H9 (cell line): Measurements from ENCODE around the gene LYRM9. TPM values are rescaled to one million over a fixed set of nuclear protein-coding genes. Genes with fewer than 3 reads are reported as not detected.

ENCODE experiments used
- DNase-seq: peaks from one replicate; pipeline ENCODE4 v3.0.0-alpha.2; 2017
- H2AFZ ChIP-seq: one replicate; pipeline ENCODE4 v1.6.1; 2013; ENCODE audit warnings: mild to moderate bottlenecking, low read length, control low read depth, moderate library complexity
- H2AK5ac ChIP-seq: 2 replicates; pipeline ENCODE4 v1.6.1; 2013; ENCODE audit warnings: low read length, control low read depth, mixed read lengths; ENCODE audit not compliant: insufficient read length
- H2BK120ac ChIP-seq: one replicate; pipeline ENCODE4 v1.6.1; 2013; ENCODE audit warnings: low read depth, mild to moderate bottlenecking, low read length, control low read depth, inconsistent platforms; ENCODE audit not compliant: poor library complexity, severe bottlenecking
- H2BK12ac ChIP-seq: 2 replicates; pipeline ENCODE4 v1.6.1; 2013; ENCODE audit warnings: low read length, control low read depth, mixed read lengths, low read depth; ENCODE audit not compliant: insufficient read length
- H2BK15ac ChIP-seq: 2 replicates; pipeline ENCODE4 v1.6.1; 2013; ENCODE audit warnings: low read depth, low read length, control low read depth
- H2BK20ac ChIP-seq: one replicate; pipeline ENCODE4 v1.6.1; 2013; ENCODE audit warnings: low read depth, mild to moderate bottlenecking, low read length, control low read depth, inconsistent platforms; ENCODE audit not compliant: poor library complexity, severe bottlenecking
- H2BK5ac ChIP-seq: 2 replicates; pipeline ENCODE4 v1.6.1; 2013; ENCODE audit warnings: low read length, control low read depth, mixed read lengths; ENCODE audit not compliant: insufficient read length
- H3K14ac ChIP-seq: 2 replicates; pipeline ENCODE4 v1.6.1; 2013; ENCODE audit warnings: low read length, control low read depth; ENCODE audit not compliant: insufficient read depth
- H3K18ac ChIP-seq: 2 replicates; pipeline ENCODE4 v1.6.1; 2013; ENCODE audit warnings: low read depth, mild to moderate bottlenecking, mixed read lengths, low read length, control low read depth; ENCODE audit not compliant: insufficient read length
- H3K23ac ChIP-seq: 2 replicates; pipeline ENCODE4 v1.6.1; 2013; ENCODE audit warnings: low read length, control low read depth, mixed read lengths, low read depth; ENCODE audit not compliant: insufficient read length
- H3K23me2 ChIP-seq: 2 replicates; pipeline ENCODE4 v1.6.1; 2013; ENCODE audit warnings: low read depth, mild to moderate bottlenecking, mixed read lengths, low read length, control low read depth; ENCODE audit not compliant: insufficient read length, poor library complexity, severe bottlenecking
- H3K27ac ChIP-seq: 2 replicates; pipeline ENCODE4 v1.5.1; 2013; ENCODE audit warnings: low read length, control low read depth, mixed read lengths, low read depth; ENCODE audit not compliant: insufficient read length
- H3K27me3 ChIP-seq: 2 replicates; pipeline ENCODE4 v1.6.1; 2013; ENCODE audit warnings: low read length, control low read depth, inconsistent platforms; ENCODE audit not compliant: insufficient read depth
- H3K4ac ChIP-seq: 2 replicates; pipeline ENCODE4 v1.6.1; 2013; ENCODE audit warnings: low read depth, mild to moderate bottlenecking, control low read depth, inconsistent platforms, low read length, moderate library complexity
- H3K4me1 ChIP-seq: 2 replicates; pipeline ENCODE4 v1.6.1; 2013; ENCODE audit warnings: low read length, control low read depth, inconsistent platforms; ENCODE audit not compliant: insufficient read depth
- H3K4me2 ChIP-seq: 2 replicates; pipeline ENCODE4 v1.6.1; 2013; ENCODE audit warnings: low read length, control low read depth, mixed read lengths; ENCODE audit not compliant: insufficient read length, insufficient read depth
- H3K56ac ChIP-seq: 2 replicates; pipeline ENCODE4 v1.6.1; 2013; ENCODE audit warnings: low read depth, mild to moderate bottlenecking, mixed read lengths, low read length, control low read depth; ENCODE audit not compliant: insufficient read length
- H3K79me1 ChIP-seq: 2 replicates; pipeline ENCODE4 v1.6.1; 2013; ENCODE audit warnings: low read depth, mild to moderate bottlenecking, moderate library complexity, low read length, control low read depth, inconsistent platforms; ENCODE audit not compliant: insufficient read depth, poor library complexity, severe bottlenecking
- H3K79me2 ChIP-seq: 2 replicates; pipeline ENCODE4 v1.6.1; 2013; ENCODE audit warnings: low read length, control low read depth, inconsistent platforms; ENCODE audit not compliant: insufficient read depth
- H3K9ac ChIP-seq: 2 replicates; pipeline ENCODE4 v1.6.1; 2013; ENCODE audit warnings: low read length, control low read depth, mixed read lengths; ENCODE audit not compliant: insufficient read length; ENCODE audit errors: extremely low read depth
- H3K9me3 ChIP-seq: one replicate; pipeline ENCODE4 v1.6.1; 2013; ENCODE audit warnings: low read depth, low read length, inconsistent platforms; ENCODE audit not compliant: control insufficient read depth
- H3T11ph ChIP-seq: one replicate; pipeline ENCODE4 v1.6.1; 2013; ENCODE audit warnings: mild to moderate bottlenecking, low read length, control low read depth, inconsistent platforms
- H4K20me1 ChIP-seq: one replicate; pipeline ENCODE4 v1.6.1; 2013; ENCODE audit not compliant: control insufficient read depth, insufficient read length, insufficient read depth
- H4K5ac ChIP-seq: 2 replicates; pipeline ENCODE4 v1.6.1; 2013; ENCODE audit warnings: low read depth, mild to moderate bottlenecking, mixed read lengths, low read length, control low read depth; ENCODE audit not compliant: insufficient read length
- H4K8ac ChIP-seq: replicated peaks from 2 replicates; pipeline ENCODE4 v1.6.1; 2013; ENCODE audit warnings: low read length, control low read depth, mixed read lengths, low read depth; ENCODE audit not compliant: insufficient read length
- H4K91ac ChIP-seq: 2 replicates; pipeline ENCODE4 v1.6.1; 2013; ENCODE audit warnings: low read depth, mild to moderate bottlenecking, moderate library complexity, mixed read lengths, low read length, control low read depth; ENCODE audit not compliant: insufficient read length
- H3K27ac Mint-ChIP-seq, 3 experiments: 2 replicates in 2 of 3; 3 replicates in 1 of 3; pipeline ENCODE4 v1.8.0; 2020 to 2021; ENCODE audit warnings: mixed read lengths in 3 of 3, mild to moderate bottlenecking in 1 of 3, moderate library complexity in 1 of 3
- H3K27me3 Mint-ChIP-seq: 2 replicates; pipeline ENCODE4 v1.8.0; 2021; ENCODE audit warnings: low read depth, mild to moderate bottlenecking, moderate library complexity, mixed read lengths
- H3K36me3 Mint-ChIP-seq, 3 experiments: 2 replicates in 2 of 3; 3 replicates in 1 of 3; pipeline ENCODE4 v1.8.0; 2020 to 2021; ENCODE audit warnings: low read depth in 3 of 3, mixed read lengths in 3 of 3; ENCODE audit not compliant: insufficient read depth in 1 of 3
- H3K4me1 Mint-ChIP-seq, 2 experiments: 2 replicates each; pipeline ENCODE4 v1.8.0; 2020; ENCODE audit warnings: mixed read lengths in 2 of 2
- H3K4me3 Mint-ChIP-seq, 2 experiments: 2 replicates in 1 of 2; 3 replicates in 1 of 2; pipeline ENCODE4 v1.8.0; 2020 to 2021; ENCODE audit warnings: mild to moderate bottlenecking in 2 of 2, mixed read lengths in 2 of 2, moderate library complexity in 1 of 2
- H3K9me3 Mint-ChIP-seq, 2 experiments: 2 replicates in 1 of 2; 3 replicates in 1 of 2; pipeline ENCODE4 v1.8.0; 2020; ENCODE audit warnings: mild to moderate bottlenecking in 2 of 2, mixed read lengths in 2 of 2, moderate library complexity in 1 of 2
- CTCF ChIP-seq: fragments of 200-600 bp; sonication (generic); conservative IDR thresholded peaks from 3 replicates; pipeline ENCODE4 v1.8.0; 2021; ENCODE audit warnings: antibody characterized with exemption, mild to moderate bottlenecking
- WGBS: extraction: QIAGEN DNeasy Blood & Tissue Kit; methylation state at CpG from one replicate; pipeline ENCODE4 v1.1.7; 2013; ENCODE audit warnings: missing lambda C conversion rate, low lambda C conversion rate, mixed read lengths; ENCODE audit not compliant: insufficient read length; ENCODE audit errors: extremely low coverage; 5-methylcytosine and 5-hydroxymethylcytosine counted together
- total RNA-seq: library from RNA; stranded (reverse); gene quantifications from 2 replicates; pipeline ENCODE4 v1.2.1, GENCODE V29; 2021

Gene LYRM9
- total RNA-seq, 1 experiment from 2014 or later: 2.2 TPM

GRCh38 chr17:27855454-27855853, 37.7 kb downstream of the LYRM9 start:
- Histone ChIP-seq H3K23me2 (no peaks in the 10 kb centered on the region), H2BK5ac (no peak overlapping the region), H3K56ac (no peak overlapping the region), H3K4ac (no peak overlapping the region), H3K4me2 (no peak overlapping the region), H4K20me1 (no peaks in the 10 kb centered on the region), H2AK5ac (no peak overlapping the region), H4K91ac (no peak overlapping the region), H4K8ac (no peak overlapping the region), H3K9me3 (no peaks in the 10 kb centered on the region), H3K14ac (no peak overlapping the region), H4K5ac (no peak overlapping the region), H2BK120ac (no peak overlapping the region), H3K27ac (no peak overlapping the region), H2BK15ac (no peak overlapping the region), H3K79me2 (no peaks in the 10 kb centered on the region), H3K4me1 (no peaks in the 10 kb centered on the region), H3K18ac (no peak overlapping the region), H3K23ac (no peak overlapping the region), H2BK12ac (no peak overlapping the region), H3K79me1 (no peaks in the 10 kb centered on the region), H3K9ac (no peak overlapping the region), H2BK20ac (no peak overlapping the region), H2AFZ (no peak overlapping the region), H3K27me3 (no peaks in the 10 kb centered on the region), H3T11ph (no peak overlapping the region)
- Mint-ChIP-seq H3K9me3 (no peaks in the 10 kb centered on the region; a peak in 2 of 5 replicates), H3K27ac (no peak overlapping the region; a peak in 1 of 7 replicates), H3K36me3 (no peaks in the 10 kb centered on the region), H3K27me3 (peaks cover 2% of the 10 kb centered on the region; the same call in 1 of the 2 replicates), H3K4me3 (no peak overlapping the region), H3K4me1 (peaks cover 7 to 10% of the 10 kb centered on the region in 2 experiments)
- no peak for TF ChIP-seq CTCF
- DNase-seq: no peak
- WGBS: no CpG with 5 or more reads among the region's 3 CpGs
